ENCODE data around the gene RTEL1. TPM values are rescaled to one million over a fixed set of nuclear protein-coding genes. Genes with fewer than 3 reads are reported as not detected.

Gene RTEL1
- total and polyA plus RNA-seq, 9 of the 15 experiments (the other 6 are each of a cell fraction or from before 2014, with no cell fraction given): 0.36 to 61.0 (median 17.9) TPM

GRCh38 chr20:63707558-63708300 is 49.6 kb downstream of the RTEL1 start, which contains the start of the genes ARFRP1 and ZGPAT (continued):
- TF ChIP-seq RNF219 (CRISPR knock-in tag; IDR thresholded peaks at IDR 0.05) (no peak), JUN (IDR thresholded peaks at IDR 0.05; ENCODE audit: borderline replicate concordance, low read depth, low read length) (peak; percentile 47; the same call in 1 of the 2 replicates), JUN (CRISPR knock-in tag; IDR thresholded peaks at IDR 0.05; ENCODE audit: borderline replicate concordance) (peak; percentile 87), CHD7 (IDR thresholded peaks at IDR 0.05; ENCODE audit: low read depth, low read length) (no peak), ZNF77 (CRISPR knock-in tag; IDR thresholded peaks at IDR 0.05) (no peak), ZHX1 (conservative IDR thresholded peaks at IDR 0.05; ENCODE audit: low read length) (no peak), CSDE1 (IDR thresholded peaks at IDR 0.05) (no peak), POLR2B (IDR thresholded peaks at IDR 0.05; ENCODE audit: low read depth, partially characterized antibody) (peak; percentile 52), CBFA2T2 (conservative IDR thresholded peaks at IDR 0.05) (no peak), COPS2 (conservative IDR thresholded peaks at IDR 0.05) (no peak), RAD21 (CRISPR knock-in tag; conservative IDR thresholded peaks at IDR 0.05 in 1 of 2, IDR thresholded peaks at IDR 0.05 in 1 of 2) (0 out of 4 replicates have a peak, but pooled peaks of 1 of the 2 experiments have one; percentile 16)
